ENCODE results near the gene C1orf21.

DNA sequence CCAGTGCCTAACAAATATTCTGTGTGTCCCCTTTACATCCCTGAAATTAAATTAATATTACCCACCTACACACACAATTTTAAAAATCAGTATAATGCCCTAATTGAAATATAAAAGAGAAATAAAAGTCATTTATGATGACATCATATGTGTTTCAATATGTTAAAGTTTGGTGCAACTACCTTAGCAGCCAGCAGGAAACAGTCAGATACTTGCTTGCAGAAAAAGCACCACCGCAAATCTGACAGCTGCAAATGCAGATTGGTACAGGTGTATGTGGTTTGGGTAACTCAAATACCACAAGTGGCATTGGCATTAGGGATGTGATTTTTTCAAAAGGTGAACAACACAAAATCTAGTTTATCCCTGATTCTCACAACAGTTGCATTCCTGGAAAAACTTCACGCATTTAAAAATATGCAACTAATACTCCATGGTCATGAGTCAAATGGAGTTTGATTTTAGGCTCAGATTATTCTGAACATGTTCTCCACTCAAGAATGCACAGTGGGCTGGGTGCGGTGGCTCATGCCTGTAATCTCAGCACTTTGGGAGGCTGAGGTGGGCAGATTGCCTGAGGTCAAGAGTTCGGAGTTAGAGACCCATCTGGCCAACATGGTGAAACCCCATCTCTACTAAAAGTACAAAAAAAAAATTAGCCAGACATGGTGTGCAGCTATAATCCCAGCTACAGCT is 261.5 kb downstream of the C1orf21 start:
- TF ChIP-seq, protein P1, sequence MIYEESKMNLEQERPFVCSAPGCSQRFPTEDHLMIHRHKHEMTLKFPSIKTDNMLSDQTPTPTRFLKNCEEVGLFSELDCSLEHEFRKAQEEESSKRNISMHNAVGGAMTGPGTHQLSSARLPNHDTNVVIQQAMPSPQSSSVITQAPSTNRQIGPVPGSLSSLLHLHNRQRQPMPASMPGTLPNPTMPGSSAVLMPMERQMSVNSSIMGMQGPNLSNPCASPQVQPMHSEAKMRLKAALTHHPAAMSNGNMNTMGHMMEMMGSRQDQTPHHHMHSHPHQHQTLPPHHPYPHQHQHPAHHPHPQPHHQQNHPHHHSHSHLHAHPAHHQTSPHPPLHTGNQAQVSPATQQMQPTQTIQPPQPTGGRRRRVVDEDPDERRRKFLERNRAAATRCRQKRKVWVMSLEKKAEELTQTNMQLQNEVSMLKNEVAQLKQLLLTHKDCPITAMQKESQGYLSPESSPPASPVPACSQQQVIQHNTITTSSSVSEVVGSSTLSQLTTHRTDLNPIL (CRISPR knock-in tag; IDR thresholded peaks at IDR 0.05; ENCODE audit: low read depth) = no peak
- TF ChIP-seq, protein P2, sequence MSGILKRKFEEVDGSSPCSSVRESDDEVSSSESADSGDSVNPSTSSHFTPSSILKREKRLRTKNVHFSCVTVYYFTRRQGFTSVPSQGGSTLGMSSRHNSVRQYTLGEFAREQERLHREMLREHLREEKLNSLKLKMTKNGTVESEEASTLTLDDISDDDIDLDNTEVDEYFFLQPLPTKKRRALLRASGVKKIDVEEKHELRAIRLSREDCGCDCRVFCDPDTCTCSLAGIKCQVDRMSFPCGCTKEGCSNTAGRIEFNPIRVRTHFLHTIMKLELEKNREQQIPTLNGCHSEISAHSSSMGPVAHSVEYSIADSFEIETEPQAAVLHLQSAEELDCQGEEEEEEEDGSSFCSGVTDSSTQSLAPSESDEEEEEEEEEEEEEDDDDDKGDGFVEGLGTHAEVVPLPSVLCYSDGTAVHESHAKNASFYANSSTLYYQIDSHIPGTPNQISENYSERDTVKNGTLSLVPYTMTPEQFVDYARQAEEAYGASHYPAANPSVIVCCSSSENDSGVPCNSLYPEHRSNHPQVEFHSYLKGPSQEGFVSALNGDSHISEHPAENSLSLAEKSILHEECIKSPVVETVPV (CRISPR knock-in tag; IDR thresholded peaks at IDR 0.05) = no peak
- TF ChIP-seq, protein P3, sequence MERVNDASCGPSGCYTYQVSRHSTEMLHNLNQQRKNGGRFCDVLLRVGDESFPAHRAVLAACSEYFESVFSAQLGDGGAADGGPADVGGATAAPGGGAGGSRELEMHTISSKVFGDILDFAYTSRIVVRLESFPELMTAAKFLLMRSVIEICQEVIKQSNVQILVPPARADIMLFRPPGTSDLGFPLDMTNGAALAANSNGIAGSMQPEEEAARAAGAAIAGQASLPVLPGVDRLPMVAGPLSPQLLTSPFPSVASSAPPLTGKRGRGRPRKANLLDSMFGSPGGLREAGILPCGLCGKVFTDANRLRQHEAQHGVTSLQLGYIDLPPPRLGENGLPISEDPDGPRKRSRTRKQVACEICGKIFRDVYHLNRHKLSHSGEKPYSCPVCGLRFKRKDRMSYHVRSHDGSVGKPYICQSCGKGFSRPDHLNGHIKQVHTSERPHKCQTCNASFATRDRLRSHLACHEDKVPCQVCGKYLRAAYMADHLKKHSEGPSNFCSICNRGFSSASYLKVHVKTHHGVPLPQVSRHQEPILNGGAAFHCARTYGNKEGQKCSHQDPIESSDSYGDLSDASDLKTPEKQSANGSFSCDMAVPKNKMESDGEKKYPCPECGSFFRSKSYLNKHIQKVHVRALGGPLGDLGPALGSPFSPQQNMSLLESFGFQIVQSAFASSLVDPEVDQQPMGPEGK (CRISPR knock-in tag; IDR thresholded peaks at IDR 0.05; ENCODE audit: borderline replicate concordance) = no peak
- TF ChIP-seq ARNTL (CRISPR knock-in tag; IDR thresholded peaks at IDR 0.05; ENCODE audit: borderline replicate concordance, low read depth) = no peak
- TF ChIP-seq ZFP3 (CRISPR knock-in tag; IDR thresholded peaks at IDR 0.05) = no peak
